GM21528 (cell line): Measurements from ENCODE around the gene UBR4.
"Not testable (repeated sequence)": the region's sequence is repeated elsewhere in the genome, so short reads cannot be mapped to it uniquely, and the experiment has no call there.

ENCODE experiments used
- ATAC-seq: cut with Tn5 transposase; IDR thresholded peaks from one replicate; pipeline ENCODE4 v1.9.1; 2021; ENCODE audit warnings: mild to moderate bottlenecking, moderate library complexity; ENCODE audit not compliant: unreplicated experiment, low FRiP score

The UBR4 gene

DNA sequence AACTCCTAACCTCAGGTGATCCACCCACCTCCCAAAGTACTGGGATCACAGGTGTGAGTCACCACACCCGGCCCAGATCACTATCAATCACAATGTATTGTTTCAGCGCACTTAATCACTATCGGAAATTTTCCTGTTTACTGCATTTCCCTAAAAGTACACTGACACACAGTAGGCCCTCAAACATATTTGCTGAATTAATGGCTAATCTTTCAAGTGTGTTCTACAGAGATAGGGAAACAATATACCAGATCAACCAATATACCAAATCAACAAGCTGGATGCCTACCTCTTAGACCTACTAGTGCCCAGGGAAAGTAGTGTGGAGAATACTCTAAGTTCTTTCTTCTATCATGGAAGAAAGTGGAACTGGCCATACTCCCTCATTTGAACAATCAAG lies 17.1 kb downstream of the UBR4 start:
- no peak for ATAC-seq

DNA sequence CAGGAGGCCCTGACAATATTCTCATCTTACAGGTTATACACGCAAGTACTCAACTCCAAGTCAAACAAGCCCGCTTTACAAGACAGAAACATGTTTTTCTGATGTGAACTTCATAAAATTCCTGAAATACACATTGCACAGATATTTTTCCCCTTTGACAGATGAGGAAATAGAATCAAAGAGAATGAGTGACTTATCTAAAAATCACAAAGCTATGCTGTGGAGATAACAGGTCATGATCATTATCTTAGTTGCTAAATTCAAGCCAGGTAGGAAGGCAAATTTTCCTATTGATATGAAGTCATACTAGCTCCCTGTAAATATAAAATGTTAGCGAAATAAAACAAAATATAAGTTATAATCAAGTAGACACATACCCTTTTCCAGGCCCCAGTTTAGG lies 18.3 kb downstream of the UBR4 start:
- ATAC-seq: no peak

DNA sequence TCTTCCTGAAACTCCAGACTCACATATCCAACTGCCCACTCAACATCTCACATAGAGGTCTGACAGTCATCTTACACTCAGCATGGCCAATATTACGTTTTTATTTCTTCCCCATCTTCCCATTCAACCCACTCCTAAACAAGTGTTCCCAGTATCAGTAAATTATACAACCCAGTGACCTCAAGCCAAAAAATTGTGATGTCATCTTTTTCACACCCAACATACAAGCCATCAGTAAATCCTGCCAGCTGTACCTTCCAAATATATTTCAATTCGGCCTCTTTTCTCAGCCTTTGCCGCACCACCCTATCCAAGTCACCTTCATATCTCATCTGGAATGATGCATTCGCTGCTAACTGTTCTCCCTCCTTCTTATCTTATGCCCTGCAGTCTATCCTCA lies 19.6 kb downstream of the UBR4 start:
- no peak for ATAC-seq

DNA sequence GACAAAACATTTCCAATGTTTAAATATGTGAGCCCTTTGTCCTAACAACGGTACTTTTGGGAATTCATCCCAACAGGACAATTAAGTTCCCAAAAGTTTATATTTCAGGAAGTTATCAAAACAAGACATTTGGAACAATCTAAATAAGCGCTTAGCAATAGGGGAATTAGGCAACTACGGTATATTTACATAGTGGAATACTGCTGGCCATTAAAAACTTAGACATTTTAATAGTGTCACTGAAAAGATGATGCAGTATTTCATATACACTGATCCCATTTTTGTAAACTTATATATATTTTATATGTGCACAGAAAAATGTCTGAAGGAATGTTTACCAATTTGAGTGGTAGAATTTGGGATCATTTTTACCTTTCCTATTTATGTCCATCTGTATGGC lies 20.8 kb downstream of the UBR4 start:
- no peak for ATAC-seq

DNA sequence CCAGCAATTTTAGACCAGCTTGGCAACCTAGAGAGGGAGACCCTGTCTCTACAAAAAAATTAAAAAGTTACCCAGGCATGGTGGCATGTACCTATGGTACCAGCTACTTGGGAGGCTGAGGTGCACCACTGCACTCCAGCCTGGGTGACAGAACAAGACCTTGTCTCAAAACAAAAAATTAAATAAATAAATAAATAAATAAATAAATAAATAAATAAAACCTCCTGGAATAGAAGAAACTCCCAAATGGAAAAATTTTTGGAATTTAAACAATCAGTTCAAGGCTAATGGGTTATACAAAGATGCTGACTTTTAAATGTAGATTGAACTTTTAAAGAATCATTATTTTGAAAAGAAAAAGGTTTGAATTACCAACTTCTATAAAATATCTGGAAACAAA lies 22.2 kb downstream of the UBR4 start:
- no peak for ATAC-seq

DNA sequence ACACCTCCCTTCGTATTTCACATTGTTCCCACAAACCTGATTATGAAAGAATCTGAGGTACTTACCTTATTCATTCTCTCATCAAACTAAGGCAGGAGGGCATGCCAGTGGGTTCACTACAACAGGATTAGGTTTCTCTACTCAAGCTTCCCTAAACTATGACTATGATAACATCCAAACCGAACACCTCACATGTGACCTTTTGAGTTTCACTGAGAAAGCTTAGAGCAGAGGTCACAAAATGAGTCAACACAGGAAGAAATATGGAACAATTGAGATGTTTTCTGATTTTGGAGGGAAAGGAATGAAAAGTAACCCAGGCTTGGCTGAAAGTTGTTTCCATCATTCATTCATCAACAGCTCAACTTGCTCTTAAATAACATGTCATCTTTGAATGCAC lies 24.1 kb downstream of the UBR4 start:
- no peak for ATAC-seq

DNA sequence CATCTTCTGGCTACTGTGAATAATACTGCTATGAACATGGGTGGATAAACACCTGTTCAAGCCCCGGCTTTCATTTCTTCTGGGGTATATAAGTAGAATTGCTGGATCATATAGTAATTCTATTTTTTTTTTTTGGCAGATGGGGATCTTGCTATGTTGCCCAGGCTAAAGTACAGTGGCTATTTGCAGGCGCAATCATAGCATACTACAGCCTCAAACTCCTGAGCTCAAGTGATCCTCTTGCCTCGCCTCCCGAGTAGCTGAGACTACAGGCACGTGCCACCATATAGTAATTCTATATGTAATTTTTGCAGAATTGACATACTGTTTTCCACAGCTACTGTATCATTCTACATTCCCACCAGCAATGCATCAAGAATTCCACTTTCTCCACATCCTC lies 27.8 kb downstream of the UBR4 start:
- no peak for ATAC-seq

DNA sequence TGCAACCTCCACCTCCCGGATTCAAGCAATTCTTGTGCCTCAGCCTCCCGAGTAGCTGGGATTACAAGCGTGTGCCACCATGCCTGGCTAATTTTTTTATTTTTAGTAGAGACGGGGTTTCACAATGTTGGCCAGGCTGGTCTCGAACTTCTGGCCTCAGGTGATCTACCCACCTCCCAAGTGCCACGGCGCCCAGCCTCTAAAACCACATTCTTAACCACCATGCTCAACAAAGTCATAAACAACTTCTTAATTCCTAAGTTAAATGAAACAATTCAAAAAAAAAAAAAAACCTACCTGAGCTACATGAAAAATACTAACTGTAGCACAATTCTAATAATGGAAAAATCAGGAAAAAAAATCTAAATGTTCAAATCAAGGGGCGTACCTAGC lies 29.8 kb downstream of the UBR4 start:
- ATAC-seq: not testable (repeated sequence)

DNA sequence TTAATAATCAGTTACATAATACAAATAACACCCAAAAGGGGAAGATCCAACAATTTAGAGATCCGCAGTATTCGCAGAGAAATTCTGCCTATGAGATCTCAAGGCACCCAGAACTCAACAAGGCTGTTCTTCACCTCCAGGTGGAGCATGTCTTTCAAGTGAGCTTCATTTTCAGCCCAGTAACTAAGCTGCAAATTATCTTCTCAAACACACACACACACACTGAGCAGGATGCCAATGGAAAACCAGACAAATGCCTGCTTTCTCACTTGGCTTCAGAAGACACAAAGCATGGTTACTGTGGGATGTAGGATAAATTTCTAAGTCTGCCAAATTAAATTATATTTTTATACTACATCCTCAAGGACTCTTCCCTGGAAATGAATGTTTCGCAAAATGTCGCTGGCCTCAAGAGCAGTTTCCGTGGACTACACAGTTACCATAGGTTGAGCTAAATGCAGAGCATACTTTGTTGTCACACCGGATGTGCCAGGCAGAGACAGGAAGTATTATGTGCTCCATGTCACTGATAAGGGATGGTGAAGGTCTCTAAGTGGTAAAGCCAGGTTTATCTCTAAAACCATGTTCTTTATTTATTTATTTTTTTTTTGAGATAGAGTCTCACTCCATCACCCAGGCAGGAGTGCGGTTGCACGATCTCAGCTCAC lies 30.3 kb downstream of the UBR4 start:
- no peak for ATAC-seq

DNA sequence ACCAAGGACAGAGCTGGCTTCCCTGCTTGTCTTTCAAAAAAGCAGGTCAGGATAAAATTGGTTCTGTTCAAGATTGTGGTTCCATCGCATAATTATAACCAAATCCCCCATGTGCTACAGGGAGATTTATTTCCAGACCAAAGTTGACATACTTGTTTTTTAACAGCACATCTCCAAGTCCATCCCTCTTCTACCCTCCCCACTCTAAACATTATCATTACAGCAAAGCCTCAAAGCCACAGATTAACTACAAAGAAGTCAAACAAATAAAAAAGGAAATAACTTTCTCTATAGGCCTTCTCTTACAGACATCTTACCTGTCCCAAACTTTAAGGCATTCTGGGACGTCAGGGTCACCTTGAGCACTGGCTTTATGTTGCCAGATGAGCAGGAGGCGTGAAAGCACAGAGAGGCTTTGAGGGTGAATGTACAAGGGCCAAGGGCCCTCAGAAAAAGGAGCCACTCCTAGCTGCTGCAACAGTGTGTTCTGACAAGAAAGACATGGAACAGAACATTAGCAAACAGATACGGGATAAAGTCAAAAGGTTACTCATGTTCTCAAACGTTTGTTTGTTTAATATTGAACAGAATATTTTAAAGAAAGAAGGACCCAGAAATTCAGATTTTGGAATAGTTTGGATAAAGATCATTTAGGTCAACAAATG lies 31.2 kb downstream of the UBR4 start:
- ATAC-seq: no peak

DNA sequence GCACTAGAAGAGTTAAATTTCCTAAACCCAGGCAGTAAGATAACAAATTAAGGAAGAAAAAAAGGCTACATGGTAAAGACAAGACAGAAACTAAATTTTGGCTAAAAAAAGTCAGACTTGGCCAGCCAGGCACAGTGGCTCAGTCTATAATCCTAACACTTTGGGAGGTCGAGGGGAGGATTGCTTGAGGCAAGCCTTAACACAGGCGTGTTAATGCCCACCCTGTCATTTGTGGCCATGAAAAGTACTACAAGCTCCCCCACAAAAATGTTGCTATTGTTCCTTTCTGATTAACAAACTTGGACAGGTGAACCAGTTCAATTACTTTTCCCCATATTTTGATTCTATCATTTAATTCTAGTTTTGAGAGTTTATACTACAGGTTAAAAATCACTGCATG lies 32.3 kb downstream of the UBR4 start:
- ATAC-seq: no peak

DNA sequence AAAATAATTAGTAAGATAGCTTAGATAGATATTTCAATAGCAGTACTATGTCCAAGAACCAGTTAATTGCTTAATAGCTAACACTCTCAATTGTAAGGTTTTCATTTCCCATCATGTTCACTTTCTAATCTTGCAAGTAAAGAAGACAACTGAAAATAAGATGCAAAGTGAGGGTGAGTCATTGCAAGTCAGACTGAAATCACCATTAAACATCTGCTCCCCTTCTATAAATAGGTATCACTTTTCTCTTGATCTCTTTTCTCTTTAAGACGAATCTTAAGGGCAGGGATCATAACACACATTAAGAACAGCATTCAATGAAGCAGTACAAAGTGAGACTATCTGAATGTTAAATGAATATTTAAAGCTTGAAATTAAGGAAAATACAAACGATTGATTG lies 40.4 kb downstream of the UBR4 start:
- ATAC-seq: no peak

DNA sequence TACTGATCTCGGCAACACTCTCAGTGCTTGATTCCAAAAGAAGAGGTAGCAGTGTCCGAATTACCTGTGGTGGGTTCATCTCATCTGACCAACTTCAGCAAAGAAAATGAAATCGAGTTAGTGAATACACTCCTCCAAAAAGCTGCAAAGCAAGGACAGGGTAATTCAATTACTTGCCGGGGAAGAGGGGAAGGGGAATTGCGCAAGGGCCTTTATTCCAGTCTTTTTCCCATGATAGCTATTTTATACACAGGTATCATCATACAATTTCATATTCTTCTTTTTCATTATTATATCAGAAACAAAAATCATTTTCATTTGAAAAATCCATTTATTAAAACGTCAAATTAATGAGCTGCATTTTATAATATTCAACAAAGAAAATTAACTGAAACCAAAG lies 42.9 kb downstream of the UBR4 start:
- no peak for ATAC-seq

DNA sequence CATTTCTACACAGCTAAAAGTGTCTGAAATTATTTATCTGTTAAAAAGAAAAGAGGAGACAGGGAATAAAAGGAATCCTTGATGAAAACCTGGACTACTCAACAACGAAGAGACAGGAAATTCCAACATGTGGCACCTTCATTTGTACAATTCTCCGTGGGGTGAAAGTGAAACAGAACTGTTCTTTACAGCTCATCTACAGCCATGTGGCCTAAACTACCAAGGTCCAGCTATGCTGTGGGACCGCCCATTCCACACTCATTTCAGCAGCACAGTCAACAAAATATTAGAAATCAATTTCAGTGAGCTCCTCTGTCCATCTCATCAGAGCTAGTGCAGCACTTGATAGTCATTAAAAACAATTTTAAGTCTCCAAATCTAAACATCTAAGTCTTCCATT lies 44.0 kb downstream of the UBR4 start:
- ATAC-seq: no peak

DNA sequence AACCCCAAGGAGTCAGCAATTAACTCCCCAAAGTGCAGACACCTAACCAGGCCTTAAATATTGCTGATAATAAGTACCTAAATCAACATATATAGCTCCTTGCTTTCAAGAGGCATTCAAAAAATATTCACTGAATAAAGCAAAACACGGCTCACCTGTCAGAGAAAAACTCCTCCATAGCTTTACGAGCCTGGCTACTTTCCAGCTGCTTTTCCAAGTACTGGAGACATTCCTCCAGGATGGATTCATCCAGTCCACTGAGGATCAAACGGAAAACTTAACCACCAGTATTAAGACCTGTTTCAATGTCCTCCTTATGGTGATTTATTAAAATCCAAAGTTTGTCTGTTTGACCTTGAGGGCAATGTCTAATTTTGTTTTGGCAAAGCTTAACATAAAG lies 44.6 kb downstream of the UBR4 start:
- ATAC-seq: no peak

DNA sequence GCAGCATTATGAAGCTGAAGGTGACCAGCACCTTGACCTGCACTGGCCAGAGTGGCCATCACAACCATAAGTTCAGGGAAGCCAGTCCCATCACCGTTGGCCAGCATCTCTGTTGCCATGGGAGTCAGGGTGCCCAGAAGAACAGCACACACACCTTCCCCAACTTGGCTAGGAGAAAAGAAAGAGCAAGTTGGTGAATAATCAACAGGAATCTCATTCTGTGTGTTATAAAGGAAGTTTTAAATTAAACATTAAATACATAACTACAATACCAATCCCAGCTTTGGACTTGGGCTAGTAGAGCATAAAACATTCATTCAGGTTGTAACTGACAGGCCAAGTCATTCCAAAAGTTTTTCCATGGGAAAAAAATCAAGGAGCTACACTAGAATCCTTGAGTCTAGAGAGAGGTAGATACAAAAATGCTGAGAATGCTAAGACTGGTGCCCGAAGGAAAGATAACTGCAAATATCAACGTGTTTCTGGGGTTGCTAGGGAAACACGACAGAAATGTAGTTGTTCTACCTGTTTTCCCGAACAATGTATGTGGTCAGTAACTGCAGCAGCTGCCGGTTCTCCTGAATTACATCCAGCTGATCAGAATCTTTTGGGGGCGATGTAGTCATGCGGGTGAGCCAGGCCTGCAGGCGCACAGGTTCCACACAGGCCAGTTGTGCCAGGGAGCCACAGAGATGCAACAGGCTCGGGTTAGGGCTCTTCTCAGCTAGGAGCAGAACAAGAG lies 45.6 kb downstream of the UBR4 start:
- no peak for ATAC-seq

DNA sequence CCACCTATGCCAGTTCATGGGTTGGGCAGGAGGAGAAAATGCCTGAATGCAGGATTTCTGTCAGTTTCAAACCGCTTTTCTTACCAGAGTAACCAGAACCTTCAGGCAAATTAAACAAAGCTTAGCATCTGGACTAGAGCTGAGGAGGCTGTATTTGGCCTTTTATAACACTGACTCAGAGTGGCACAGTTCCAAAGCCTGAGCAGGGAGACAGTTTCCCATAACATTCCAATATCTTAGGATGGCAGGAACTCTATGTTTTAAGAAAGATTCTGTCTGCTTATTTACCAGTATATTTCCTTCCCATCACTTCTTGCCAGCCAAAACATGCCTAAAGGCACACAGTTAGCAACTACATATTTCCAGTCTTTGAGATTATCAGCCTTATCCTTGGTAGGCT lies 46.8 kb downstream of the UBR4 start:
- ATAC-seq: no peak

DNA sequence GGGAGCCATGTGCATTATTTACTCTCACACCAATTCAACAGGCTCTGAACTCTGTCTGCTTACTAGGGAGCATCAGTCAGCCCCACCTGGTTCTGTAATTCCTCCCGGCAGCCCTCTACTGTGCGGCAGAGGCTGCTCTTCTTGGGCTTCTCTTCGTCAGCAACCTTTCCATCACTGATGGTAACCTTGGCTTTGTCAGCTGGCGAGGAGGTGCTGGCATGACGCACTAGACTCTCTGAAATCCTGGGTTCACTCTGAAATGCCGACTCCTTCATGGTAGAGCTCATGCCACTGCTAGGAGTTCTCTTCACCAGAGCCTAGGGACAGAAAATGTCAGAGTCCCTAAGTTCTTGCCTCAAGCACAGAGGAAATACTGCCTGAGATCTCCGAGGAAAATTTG lies 49.2 kb downstream of the UBR4 start:
- no peak for ATAC-seq

DNA sequence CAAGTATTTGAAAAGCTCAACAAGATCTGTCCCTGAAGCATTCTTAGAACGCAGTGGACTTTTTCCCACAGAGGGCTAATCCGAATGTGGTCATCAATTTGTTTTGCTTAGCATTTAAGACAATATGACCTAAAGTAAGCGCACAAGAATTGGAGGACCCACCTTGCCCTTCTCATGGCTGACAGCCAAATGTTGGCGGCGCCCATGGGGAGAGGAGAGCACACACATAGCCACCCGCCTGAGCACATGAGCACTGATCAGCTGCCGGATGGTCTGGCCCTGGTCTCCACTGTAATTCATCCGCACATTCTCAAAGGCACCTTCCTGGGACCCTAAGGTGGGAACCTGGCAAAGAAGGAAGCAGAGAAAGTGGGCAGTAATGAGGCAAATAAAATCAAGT lies 52.4 kb downstream of the UBR4 start:
- ATAC-seq: no peak

DNA sequence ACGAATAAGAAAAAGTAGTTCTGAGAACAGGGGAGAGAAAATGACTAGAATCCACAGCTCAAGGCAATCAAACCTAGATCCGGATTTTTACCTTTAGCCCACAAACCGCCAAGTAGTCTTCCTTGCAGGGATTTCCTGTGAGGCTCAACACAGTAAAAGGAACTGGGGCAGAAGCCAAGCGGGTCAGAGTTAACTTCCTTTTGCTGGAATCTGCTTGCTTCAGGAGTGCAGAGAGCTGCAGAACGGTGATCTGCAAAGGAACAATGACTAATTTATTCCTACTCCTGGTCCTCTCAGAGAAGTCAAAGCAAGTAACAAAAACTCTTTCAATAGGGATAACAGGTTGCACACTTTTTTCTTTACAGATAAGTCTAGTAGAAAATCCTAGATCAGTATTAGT lies 53.4 kb downstream of the UBR4 start:
- ATAC-seq: no peak

DNA sequence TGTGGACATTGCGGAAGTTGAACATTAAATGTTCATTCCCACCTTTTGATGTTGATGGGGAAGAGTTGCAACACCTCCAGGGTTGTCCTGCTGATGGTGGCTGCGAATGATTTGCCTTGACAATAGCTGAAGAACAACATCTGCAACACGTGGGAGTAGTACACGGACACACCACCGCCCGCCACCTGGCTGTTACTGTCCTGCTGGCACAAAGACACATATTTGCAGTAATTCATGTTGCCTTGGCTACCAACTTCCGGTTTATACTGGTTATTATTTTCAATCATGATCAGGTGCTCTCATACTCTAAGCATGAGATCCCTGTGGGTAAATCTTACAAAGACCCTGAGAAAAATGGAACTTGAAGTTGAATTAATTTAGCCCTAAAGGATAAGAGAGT lies 55.2 kb downstream of the UBR4 start:
- ATAC-seq: no peak

DNA sequence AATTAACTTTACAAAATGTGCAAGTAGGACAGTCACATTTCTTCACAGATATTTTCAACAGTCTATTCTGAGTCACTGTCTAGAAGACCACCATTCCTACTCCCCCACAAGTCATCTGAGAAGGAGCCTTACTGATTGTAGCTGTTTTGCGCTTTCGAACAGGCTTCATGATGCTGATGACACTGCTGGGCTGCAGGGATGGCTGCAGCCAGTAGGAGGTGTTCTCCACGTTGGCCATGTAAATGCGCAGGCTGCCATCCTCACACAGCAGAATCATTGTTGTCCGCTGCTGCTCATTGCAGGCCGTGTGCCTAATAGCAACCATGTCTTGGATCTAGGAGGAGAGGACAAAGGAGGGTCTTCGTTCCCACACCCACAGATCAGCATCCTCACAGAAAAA lies 56.9 kb downstream of the UBR4 start:
- no peak for ATAC-seq
